WI38 (cell line): ENCODE measurements around the gene BRSK2.

Source experiments
- H3K4me3 ChIP-seq: 2 replicates; pipeline ENCODE4 v1.5.1; 2011; ENCODE audit warnings: low read depth, mild to moderate bottlenecking, control low read depth, low read length
- TF ChIP-seq, protein P1 (sequence below): IDR thresholded peaks from 2 replicates; pipeline ENCODE4 v1.5.1; 2012; ENCODE audit warnings: low read depth, mild to moderate bottlenecking, control low read depth, low read length

Gene BRSK2

GRCh38 chr11:1502954-1503707 is 113.4 kb downstream of the BRSK2 start:
- TF ChIP-seq, protein P1, sequence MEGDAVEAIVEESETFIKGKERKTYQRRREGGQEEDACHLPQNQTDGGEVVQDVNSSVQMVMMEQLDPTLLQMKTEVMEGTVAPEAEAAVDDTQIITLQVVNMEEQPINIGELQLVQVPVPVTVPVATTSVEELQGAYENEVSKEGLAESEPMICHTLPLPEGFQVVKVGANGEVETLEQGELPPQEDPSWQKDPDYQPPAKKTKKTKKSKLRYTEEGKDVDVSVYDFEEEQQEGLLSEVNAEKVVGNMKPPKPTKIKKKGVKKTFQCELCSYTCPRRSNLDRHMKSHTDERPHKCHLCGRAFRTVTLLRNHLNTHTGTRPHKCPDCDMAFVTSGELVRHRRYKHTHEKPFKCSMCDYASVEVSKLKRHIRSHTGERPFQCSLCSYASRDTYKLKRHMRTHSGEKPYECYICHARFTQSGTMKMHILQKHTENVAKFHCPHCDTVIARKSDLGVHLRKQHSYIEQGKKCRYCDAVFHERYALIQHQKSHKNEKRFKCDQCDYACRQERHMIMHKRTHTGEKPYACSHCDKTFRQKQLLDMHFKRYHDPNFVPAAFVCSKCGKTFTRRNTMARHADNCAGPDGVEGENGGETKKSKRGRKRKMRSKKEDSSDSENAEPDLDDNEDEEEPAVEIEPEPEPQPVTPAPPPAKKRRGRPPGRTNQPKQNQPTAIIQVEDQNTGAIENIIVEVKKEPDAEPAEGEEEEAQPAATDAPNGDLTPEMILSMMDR: no peak
- no peak overlapping the region for H3K4me3 ChIP-seq

- no peak overlapping the region for H3K4me3 ChIP-seq
- TF ChIP-seq, protein P1: no peak
Measured at GRCh38 chr11:1503708-1504104, 114.0 kb downstream of the BRSK2 start.

- TF ChIP-seq, protein P1: no peak
Measured at GRCh38 chr11:1504138-1504537, 114.4 kb downstream of the BRSK2 start.

DNA sequence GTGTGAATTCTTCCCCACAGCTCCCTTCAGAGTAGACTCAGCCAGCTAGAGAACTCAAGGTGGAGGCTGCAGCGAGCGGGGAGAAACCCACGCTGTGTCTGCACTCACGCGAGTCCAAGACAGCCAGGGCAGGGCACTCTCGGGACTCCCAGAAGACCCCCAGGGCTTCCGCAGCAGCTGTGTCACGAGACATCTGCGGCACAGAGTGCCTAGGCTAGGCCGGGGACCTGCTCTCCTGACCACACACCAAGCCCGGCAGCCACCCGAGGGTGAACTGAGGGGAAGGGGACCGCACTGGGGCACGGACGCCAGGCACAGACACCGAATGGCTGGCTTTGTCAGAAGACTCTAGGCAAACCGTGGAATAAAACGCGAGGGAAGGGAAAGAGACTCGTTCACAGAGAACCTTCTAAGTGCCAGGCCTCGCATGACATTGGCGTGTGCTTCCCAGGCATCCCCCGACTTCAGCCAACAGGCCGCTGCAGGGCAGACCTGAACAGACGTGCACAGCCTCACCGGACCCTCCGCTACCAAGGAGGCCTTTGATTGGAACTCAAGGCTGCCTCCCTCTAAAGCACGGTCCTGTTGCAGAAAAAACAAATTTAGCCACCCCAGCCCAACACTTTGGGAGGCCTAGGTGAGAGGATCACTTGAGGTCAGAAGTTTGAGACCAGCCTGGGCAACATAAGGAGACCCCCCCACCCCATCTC is 115.0 kb downstream of the BRSK2 start:
- TF ChIP-seq, protein P1: no peak
- no peak overlapping the region for H3K4me3 ChIP-seq

More at GRCh38 chr11:1504138-1504537, 114.4 kb downstream of the BRSK2 start:
- no peak overlapping the region for H3K4me3 ChIP-seq

DNA sequence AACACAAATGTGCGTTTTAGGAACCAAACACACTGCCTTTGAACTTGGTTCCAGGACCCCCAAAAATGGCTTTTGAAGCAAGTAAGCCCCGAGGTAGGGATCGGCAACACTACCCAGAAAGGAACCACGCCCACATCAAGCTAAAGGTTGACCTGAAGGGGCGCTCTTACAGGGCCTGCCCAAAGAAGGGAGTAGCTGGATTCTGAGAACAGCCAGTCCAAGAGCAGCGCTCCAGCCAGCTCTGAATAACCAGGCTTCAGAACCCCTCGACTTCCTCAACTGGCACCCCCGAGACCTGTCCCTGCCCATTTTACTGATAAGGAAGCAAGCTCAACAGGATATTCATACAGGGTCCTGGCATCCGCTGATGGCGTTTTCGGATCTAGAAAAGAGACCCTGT is 115.7 kb downstream of the BRSK2 start:
- H3K4me3 ChIP-seq: no peak overlapping the region
- TF ChIP-seq, protein P1: no peak

GRCh38 chr11:1506981-1507380 is 117.2 kb downstream of the BRSK2 start:
- no peak overlapping the region for H3K4me3 ChIP-seq
- TF ChIP-seq, protein P1: no peak
